SHP77 treated with DMSO at 0.1 percent for 48 hours (cell line): ENCODE measurements around the gene S100PBP.
"Not testable (repeated sequence)": the region's sequence is repeated elsewhere in the genome, so short reads cannot be mapped to it uniquely, and the experiment has no call there.

Source experiments
- DNase-seq: peaks from one replicate; lab custom pipeline; 2025; lab: John Stamatoyannopoulos, UW

The S100PBP gene

GRCh38 chr1:32786856-32787255 lies 30.6 kb upstream of the S100PBP start:
- no peak for DNase-seq

- DNase-seq, result not testable (repeated sequence)
Measured at GRCh38 chr1:32789356-32789755, 28.1 kb upstream of the S100PBP start.

- DNase-seq, result no peak
Measured at GRCh38 chr1:32791881-32792280, 25.6 kb upstream of the S100PBP start.

DNA sequence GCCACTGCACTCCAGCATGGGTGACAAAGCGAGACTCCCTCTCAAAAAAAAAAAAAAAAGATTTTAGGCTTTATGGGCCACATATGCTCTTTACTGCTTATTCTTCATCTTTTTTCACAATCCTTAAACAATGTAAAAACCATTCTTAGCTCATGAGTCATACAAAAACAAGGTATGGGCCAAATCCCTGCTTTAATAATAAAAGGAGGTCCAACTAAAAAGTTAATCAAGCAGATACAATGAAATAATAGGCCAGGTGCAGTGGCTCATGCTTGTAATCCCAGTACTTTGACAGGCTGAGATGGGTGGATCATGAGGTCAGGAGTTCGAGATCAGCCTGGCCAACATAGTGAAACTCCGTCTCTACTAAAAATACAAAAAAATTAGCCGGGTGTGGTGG lies 21.7 kb upstream of the S100PBP start:
- not testable (repeated sequence) for DNase-seq

DNA sequence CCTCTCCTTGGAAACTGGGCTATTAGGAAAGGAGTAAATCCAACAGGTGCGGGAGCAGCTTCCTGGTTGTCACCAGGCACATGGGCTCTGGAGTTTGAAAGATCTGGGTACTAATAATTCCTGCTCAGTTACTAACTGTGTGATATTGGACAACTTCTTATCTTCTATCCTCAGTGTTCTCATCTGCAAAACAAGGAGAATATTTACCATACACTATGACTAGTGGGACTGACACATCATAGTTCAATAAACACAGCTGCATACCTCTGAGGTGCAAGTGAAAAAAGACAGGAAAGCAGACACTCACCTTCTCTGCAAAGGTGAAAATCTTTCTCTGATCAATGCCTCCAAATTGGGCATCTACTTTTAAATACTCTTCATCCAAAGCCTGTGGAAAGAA lies 20.0 kb upstream of the S100PBP start:
- no peak for DNase-seq

- DNase-seq, result no peak
Measured at GRCh38 chr1:32798191-32798590, 19.3 kb upstream of the S100PBP start.

GRCh38 chr1:32798679-32799416 lies 18.6 kb upstream of the S100PBP start:
- no peak for DNase-seq

GRCh38 chr1:32801096-32801715 lies 16.2 kb upstream of the S100PBP start:
- no peak for DNase-seq

GRCh38 chr1:32804460-32804859 lies 13.0 kb upstream of the S100PBP start:
- not testable (repeated sequence) for DNase-seq

GRCh38 chr1:32806290-32806689 lies 11.2 kb upstream of the S100PBP start:
- no peak for DNase-seq

GRCh38 chr1:32806910-32807523 lies 10.4 kb upstream of the S100PBP start:
- DNase-seq, result no peak

DNA sequence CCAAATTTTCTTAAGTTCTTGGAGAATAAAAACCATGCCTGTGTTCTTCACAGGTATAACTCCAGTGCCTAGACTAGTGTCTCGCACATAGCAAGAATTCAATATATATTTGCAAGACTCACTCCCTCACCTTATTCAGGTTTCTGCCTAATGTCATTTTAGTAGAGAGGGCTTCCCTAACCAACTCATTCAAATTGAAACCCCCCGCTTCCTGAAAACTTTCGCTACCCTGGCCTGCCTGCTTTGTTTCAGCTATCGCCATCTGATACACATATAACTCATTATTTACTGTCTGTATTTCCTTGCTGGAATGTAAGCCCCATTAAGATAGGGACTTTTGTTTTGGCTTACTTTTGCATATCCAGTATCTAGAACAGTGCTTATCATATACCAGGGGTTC lies 8.9 kb upstream of the S100PBP start:
- no peak for DNase-seq

DNA sequence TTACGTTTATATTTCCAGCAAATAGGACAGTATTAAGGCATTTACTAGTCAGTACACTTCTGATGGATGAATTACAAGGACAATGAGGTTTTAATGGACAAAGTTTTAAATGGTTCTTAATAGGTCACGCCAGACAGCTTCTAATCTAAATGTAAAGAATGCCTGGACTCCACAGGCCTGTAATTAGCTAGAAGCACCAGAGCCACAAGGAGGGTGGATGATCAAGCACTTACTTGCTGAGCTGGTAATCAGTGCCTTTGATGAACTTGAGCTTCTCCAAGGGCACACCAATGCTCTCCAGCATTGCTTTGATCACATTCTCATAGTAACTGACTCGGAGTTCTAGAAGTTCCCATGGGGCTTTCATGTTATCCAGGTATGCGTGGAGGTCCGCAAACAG lies 7.1 kb upstream of the S100PBP start:
- DNase-seq, result no peak

DNA sequence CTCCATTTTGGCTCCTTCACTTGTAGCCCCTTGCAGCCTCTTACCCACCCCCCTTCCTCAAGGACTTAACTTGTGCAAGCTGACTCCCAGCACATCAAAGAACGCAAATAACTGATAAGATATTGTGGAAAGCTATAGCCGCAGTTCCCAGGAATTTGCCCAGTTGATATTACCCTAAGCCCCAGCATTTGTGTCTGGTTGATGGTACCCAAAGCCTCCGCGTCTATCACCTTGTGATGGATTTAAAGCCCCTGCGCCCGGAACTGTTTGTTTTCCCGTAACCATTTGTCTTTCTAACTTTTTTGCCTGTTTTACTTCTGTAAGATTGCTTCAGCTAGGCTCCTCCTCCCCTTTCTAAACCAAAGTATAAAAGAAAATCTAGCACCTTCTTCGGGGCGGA lies 6.2 kb upstream of the S100PBP start:
- no peak for DNase-seq

DNA sequence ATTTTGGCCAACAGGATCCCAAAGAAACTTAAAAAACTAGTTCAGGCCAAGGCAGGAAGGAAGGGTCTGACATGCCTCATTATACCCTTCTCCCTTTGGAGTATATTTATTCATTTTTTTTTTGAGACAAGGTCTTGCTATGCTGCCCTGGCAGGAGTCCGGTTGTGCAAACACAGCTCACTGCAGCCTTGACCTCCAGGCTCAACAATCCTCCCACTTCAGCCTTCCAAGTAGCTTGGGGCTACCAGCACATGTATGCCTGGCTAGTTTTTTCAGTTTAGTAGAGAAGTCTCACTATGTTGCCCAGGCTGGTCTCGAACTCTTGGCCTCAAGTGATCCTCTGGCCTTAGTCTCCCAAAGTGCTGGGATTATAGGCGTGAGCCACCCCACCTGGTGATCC lies 5.5 kb upstream of the S100PBP start:
- DNase-seq, result no peak

GRCh38 chr1:32813941-32814739 lies 3.3 kb upstream of the S100PBP start:
- no peak for DNase-seq

DNA sequence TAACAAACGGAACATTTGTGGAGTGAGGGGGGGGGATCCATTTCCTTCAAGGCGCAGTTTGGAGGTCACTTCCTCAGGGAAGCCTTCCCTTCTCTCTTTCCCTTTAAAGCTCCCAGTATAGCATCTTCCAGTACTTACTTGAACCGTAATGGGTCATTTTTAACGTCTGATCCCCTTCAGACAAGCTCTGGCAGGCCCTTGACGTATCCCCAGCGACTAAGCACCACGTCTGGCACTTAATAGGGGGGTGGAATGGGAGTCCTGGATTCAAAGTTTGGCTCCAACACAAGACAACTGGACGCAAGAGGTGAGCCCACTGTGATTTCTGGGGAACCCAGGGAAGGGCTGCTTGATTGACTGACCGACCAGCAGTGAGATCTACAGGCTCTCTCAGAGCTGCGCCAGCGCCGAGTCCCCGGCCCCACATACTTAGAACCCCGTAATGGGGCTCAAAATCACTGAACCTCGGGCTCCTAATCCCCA lies 736 bp upstream of the S100PBP start:
- DNase-seq, result no peak

- DNase-seq, result peak; percentile 10
Measured at GRCh38 chr1:32817815-32818786, 648 bp downstream of the S100PBP start.

- no peak for DNase-seq
Measured at GRCh38 chr1:32818804-32819541, 1.5 kb downstream of the S100PBP start.

- DNase-seq, result no peak
Measured at GRCh38 chr1:32825181-32825580, 7.7 kb downstream of the S100PBP start.
